HepG2 (cell line): ENCODE data around the gene ATM. TPM values are rescaled to one million over a fixed set of nuclear protein-coding genes. Genes with fewer than 3 reads are reported as not detected.

Experiments
- ATAC-seq: fragments of 200-7000 bp; cut with Tn5 transposase; 3 replicates; pipeline ENCODE4 v1.9.1; 2020; ENCODE audit warnings: mild to moderate bottlenecking, moderate library complexity
- BruUV-seq: library from RNA; stranded (reverse); fragments of 400-500 nt; replicated peaks from 2 replicates; lab custom pipeline; 2021; lab: Mats Ljungman, UMichigan
- CTCF ChIA-PET: fragments of 300-600 bp; formaldehyde crosslinking; extraction: SDS; loops from one replicate; lab custom pipeline; 2021; ENCODE audit warnings: low total read pairs, inconsistent platforms, low intra/inter-chr PET ratio; lab: Yijun Ruan, JAX
- POLR2A ChIA-PET: fragments of 350-600 bp; sonication (Branson Sonifier 250); formaldehyde crosslinking; loops from one replicate; lab custom pipeline; 2020; ENCODE audit warnings: antibody characterized with exemption, inconsistent platforms; lab: Yijun Ruan, JAX
- DNase-seq: peaks from one replicate; pipeline ENCODE4 v3.0.0-alpha.2; 2015; ENCODE audit warnings: low spot score
- FAIRE-seq: peaks from 3 replicates; lab custom pipeline; 2011; peaks lifted over from hg19 to GRCh38; lab: Jason Lieb, UNC
- H2AFZ ChIP-seq: one replicate; pipeline ENCODE4 v1.6.1; 2011; ENCODE audit warnings: low read length, inconsistent platforms
- H3K27ac ChIP-seq: fragments of 300-600 bp; 3 replicates; pipeline ENCODE4 v1.8.0; 2011; ENCODE audit warnings: mixed run types, mild to moderate bottlenecking, mixed read lengths, low read length, inconsistent platforms; ENCODE audit not compliant: insufficient read depth; ENCODE audit errors: extremely low read length
- H3K27me3 ChIP-seq, 2 experiments: fragments of 200-600 bp in 1 of 2; 2 replicates in 1 of 2; 3 replicates in 1 of 2; pipeline versions ENCODE4 v1.6.0 to v1.8.0; 2011; ENCODE audit warnings: low read length in 2 of 2, mild to moderate bottlenecking in 2 of 2, moderate library complexity in 2 of 2, inconsistent platforms in 1 of 2; ENCODE audit not compliant: insufficient read depth in 2 of 2, control insufficient read depth in 1 of 2
- H3K36me3 ChIP-seq, 2 experiments: fragments of 200-600 bp in 1 of 2; replicated peaks in 1 of 2; 2 replicates in 1 of 2; 3 replicates in 1 of 2; pipeline versions ENCODE4 v1.5.1 to v1.8.0; 2011; ENCODE audit warnings: low read length in 2 of 2, inconsistent platforms in 1 of 2; ENCODE audit not compliant: insufficient read depth in 2 of 2, control insufficient read depth in 1 of 2
- H3K4me1 ChIP-seq: 2 replicates; pipeline ENCODE4 v1.5.1; 2012; ENCODE audit warnings: low read length, inconsistent platforms; ENCODE audit not compliant: insufficient read depth
- H3K4me2 ChIP-seq: 2 replicates; pipeline ENCODE4 v1.6.0; 2011; ENCODE audit warnings: low read depth, low read length, inconsistent platforms
- H3K4me3 ChIP-seq, 3 experiments: fragments of 200-600 bp in 1 of 3; sonication (generic), shearing (Covaris generic) in 1 of 3; replicated peaks in 1 of 3; 2 replicates each; pipeline ENCODE4 v1.5.1; 2011 to 2016; ENCODE audit warnings: low read length in 3 of 3, inconsistent platforms in 2 of 3, low read depth in 2 of 3, mild to moderate bottlenecking in 2 of 3, control low read depth in 1 of 3, mixed read lengths in 1 of 3; ENCODE audit not compliant: insufficient read depth in 1 of 3
- H3K79me2 ChIP-seq: one replicate; pipeline ENCODE4 v1.6.1; 2011; ENCODE audit warnings: low read length, inconsistent platforms; ENCODE audit not compliant: insufficient read depth
- H3K9ac ChIP-seq: 2 replicates; pipeline ENCODE4 v1.6.0; 2011; ENCODE audit warnings: mild to moderate bottlenecking, low read depth, low read length, inconsistent platforms; ENCODE audit not compliant: insufficient read depth
- H3K9me3 ChIP-seq: 2 replicates; pipeline ENCODE4 v1.5.1; 2012; ENCODE audit warnings: mild to moderate bottlenecking, low read length
- H4K20me1 ChIP-seq: 2 replicates; pipeline ENCODE4 v1.6.0; 2011; ENCODE audit warnings: inconsistent platforms, mild to moderate bottlenecking, low read length, moderate library complexity; ENCODE audit not compliant: insufficient read depth
- FOXP4 ChIP-seq: sonication (generic); formaldehyde crosslinking; IDR thresholded peaks from 2 replicates; pipeline ENCODE4 v1.4.0; 2020; ENCODE audit warnings: missing genetic modification reagents
- MAFK ChIP-seq, 2 experiments: IDR thresholded peaks in 1 of 2; conservative IDR thresholded peaks in 1 of 2; 2 replicates each; pipeline ENCODE4 v1.6.1; 2011; ENCODE audit warnings: improper control_type of control experiment in 2 of 2, low read length in 2 of 2
- ZBTB38 ChIP-seq: sonication (generic); formaldehyde crosslinking; IDR thresholded peaks from 2 replicates; pipeline ENCODE4 v1.5.1; 2020; ENCODE audit warnings: mild to moderate bottlenecking, missing genetic modification reagents
- WGBS: methylation state at CpG from one replicate; pipeline ENCODE4 v1.1.6; 2017; ENCODE audit warnings: low lambda C conversion rate; 5-methylcytosine and 5-hydroxymethylcytosine counted together
- in situ Hi-C: cut with HindIII; loops from 2 replicates; pipeline ENCODE4 v1.10.0; 2017; ENCODE audit warnings: low pct_unique_long_range_greater_than_20kb; ENCODE audit not compliant: extremely low pct_ligation_motif_present
- intact Hi-C: fragments of 100-400 bp; cut with micrococcal nuclease; formaldehyde crosslinking; loops from one replicate; pipeline ENCODE4 v1.10.0; 2022; ENCODE audit not compliant: unreplicated experiment
- polyA plus RNA-seq, 8 experiments: library from polyadenylated mRNA; depleted of rRNA in 3 of 8; stranded (reverse) in 7 of 8; unstranded in 1 of 8; fragments of >200 nt; fragmentation: Illumina TruSeq in 4 of 8; extraction: Trizol in 4 of 8; gene quantifications; 2 replicates each; pipeline versions ENCODE4 v1.2.1 to v1.2.3, GENCODE V29; 2011 to 2016; ENCODE audit warnings: low read depth in 4 of 8, missing spikeins in 1 of 8, mixed read lengths in 1 of 8; ENCODE audit not compliant: insufficient read depth in 1 of 8
- total RNA-seq, 5 experiments: library from RNA; depleted of rRNA; stranded (reverse); fragments of >200 nt; fragmentation: Illumina TruSeq; extraction: Trizol; gene quantifications; 2 replicates each; pipeline ENCODE4 v1.2.3, GENCODE V29; 2016; ENCODE audit warnings: low read depth in 1 of 5

The ATM gene
- total and polyA plus RNA-seq, 2 of the 13 experiments (the other 11 are each of a cell fraction or from before 2014, with no cell fraction given): 40.0 to 71.6 TPM

- 94% methylated on average over 14 of the region's 14 CpGs for whole genome bisulfite sequencing
- Histone ChIP-seq H2AFZ (no peak overlapping the region), H3K27me3 (peaks cover 0 to 2% of the 10 kb centered on the region in 2 experiments; a peak in 1 of 5 replicates), H3K4me1 (peaks cover 37% of the 10 kb centered on the region), H3K36me3 (peaks cover 2 to 18% of the 10 kb centered on the region in 2 experiments; a peak in 4 of 5 replicates), H3K9ac (no peak overlapping the region), H4K20me1 (no peaks in the 10 kb centered on the region), H3K4me3 (peak overlapping the region in 2 of 3 experiments; percentile 5 to 91; a peak in 3 of 6 replicates), H3K9me3 (no peaks in the 10 kb centered on the region), H3K79me2 (peaks cover 63% of the 10 kb centered on the region)
- in situ Hi-C loops (no loop called here), intact Hi-C loops (loop anchor here (5.0 kb wide), 2 partner anchors 103 to 422 kb away; partner anchors contain the start of gene ACAT1)
- FAIRE-seq: no peak
- no peak for DNase-seq
- POLR2A ChIA-PET: interaction anchor here (5.7 kb wide), 1 partner anchor 8 kb away, joined by 56 read pairs; no protein-coding TSS in a partner anchor
- CTCF ChIA-PET: no interaction called here
- BruUV-seq: no TSS peak
- peak; percentile 13 to 43; a peak in 1 of 4 replicates for TF ChIP-seq MAFK (conservative IDR thresholded peaks at IDR 0.05 in 1 of 2, IDR thresholded peaks at IDR 0.05 in 1 of 2; ENCODE audit: low read length in 2 of 2)
- TF ChIP-seq ZBTB38 (CRISPR knock-in tag): peak; percentile 39; the same call in 1 of the 2 replicates
- no peak for TF ChIP-seq FOXP4
- TF ChIP-seq, all 625 proteins: peak for 2
- Histone ChIP-seq H3K4me2 (peak overlapping the region; percentile 89), H3K27ac (no peak overlapping the region)
- no peak for ATAC-seq
Observed at GRCh38 chr11:108224911-108225786, 2.3 kb downstream of the ATM start.
